Activated CD8-positive, alpha-beta memory T cell treated with anti-CD3 and anti-CD28 coated beads for 4 hours (primary cell): ENCODE data around the gene CEP89.
"Not testable (repeated sequence)": the region's sequence is repeated elsewhere in the genome, so short reads cannot be mapped to it uniquely, and the experiment has no call there.

ENCODE experiments used
- DNase-seq, 2 donors: peaks; one replicate each; pipeline ENCODE4 v3.0.0-alpha.2; 2020; ENCODE audit warnings: low read depth in 2 of 2

Gene CEP89

GRCh38 chr19:32895384-32895783 is 76.4 kb downstream of the CEP89 start:
- DNase-seq, result no peak

GRCh38 chr19:32891609-32892008 is 80.1 kb downstream of the CEP89 start:
- DNase-seq, result no peak

- no peak for DNase-seq
These were observed 80.9 kb downstream of the CEP89 start for GRCh38 chr19:32890841-32891240.

- DNase-seq, result no peak
These were observed 81.4 kb downstream of the CEP89 start for GRCh38 chr19:32890326-32890725.

GRCh38 chr19:32889137-32889934 is 82.4 kb downstream of the CEP89 start:
- DNase-seq, result no peak

GRCh38 chr19:32887572-32888215 is 84.1 kb downstream of the CEP89 start:
- DNase-seq, result no peak

- no peak for DNase-seq
These were observed 85.5 kb downstream of the CEP89 start for GRCh38 chr19:32886241-32886640.

GRCh38 chr19:32885255-32885654 is 86.5 kb downstream of the CEP89 start:
- not testable (repeated sequence) for DNase-seq

- no peak for DNase-seq
These were observed 90.0 kb downstream of the CEP89 start for GRCh38 chr19:32881766-32882165.

GRCh38 chr19:32880622-32881021 is 91.1 kb downstream of the CEP89 start:
- no peak for DNase-seq

GRCh38 chr19:32879741-32880140 is 92.0 kb downstream of the CEP89 start:
- DNase-seq, result no peak

GRCh38 chr19:32878988-32879387 is 92.8 kb downstream of the CEP89 start:
- DNase-seq, result no peak

- DNase-seq, result no peak
These were observed 93.6 kb downstream of the CEP89 start for GRCh38 chr19:32877977-32878745.

GRCh38 chr19:32877323-32877912 is 94.3 kb downstream of the CEP89 start:
- DNase-seq, result no peak

- DNase-seq, result no peak
These were observed 94.9 kb downstream of the CEP89 start for GRCh38 chr19:32876919-32877285.

- DNase-seq, result no peak
These were observed 95.4 kb downstream of the CEP89 start for GRCh38 chr19:32876236-32876918.

GRCh38 chr19:32875428-32875827 is 96.3 kb downstream of the CEP89 start:
- DNase-seq, result no peak

- DNase-seq, result no peak
These were observed 97.2 kb downstream of the CEP89 start for GRCh38 chr19:32874605-32875004.

- DNase-seq, result no peak
These were observed 98.4 kb downstream of the CEP89 start for GRCh38 chr19:32873247-32873959.

- DNase-seq, result no peak
These were observed 99.4 kb downstream of the CEP89 start for GRCh38 chr19:32872391-32872790.

GRCh38 chr19:32870981-32871451 is 100.7 kb downstream of the CEP89 start:
- no peak for DNase-seq
